ENCODE measurements around the gene SNCB.

The SNCB gene

GRCh38 chr5:176665517-176665916 is 35.2 kb upstream of the SNCB start:
- H3K4me3 ChIP-seq (ENCODE audit: low read depth, low read length), result no peak overlapping the region
- TF ChIP-seq CTCF (IDR thresholded peaks at IDR 0.05; ENCODE audit: borderline replicate concordance, insufficient read depth, low read depth, low read length), result no peak

- H3K4me3 ChIP-seq (ENCODE audit: low read depth, low read length), result no peak overlapping the region
- no peak for TF ChIP-seq CTCF (IDR thresholded peaks at IDR 0.05; ENCODE audit: borderline replicate concordance, insufficient read depth, low read depth, low read length)
Measured at GRCh38 chr5:176664886-176665285, 34.6 kb upstream of the SNCB start.

GRCh38 chr5:176664479-176664878 is 34.1 kb upstream of the SNCB start:
- TF ChIP-seq CTCF (IDR thresholded peaks at IDR 0.05; ENCODE audit: borderline replicate concordance, insufficient read depth, low read depth, low read length), result no peak
- H3K4me3 ChIP-seq (ENCODE audit: low read depth, low read length), result no peak overlapping the region

- H3K4me3 ChIP-seq (ENCODE audit: low read depth, low read length), result no peak overlapping the region
- TF ChIP-seq CTCF (IDR thresholded peaks at IDR 0.05; ENCODE audit: borderline replicate concordance, insufficient read depth, low read depth, low read length), result no peak
Measured at GRCh38 chr5:176663566-176663965, 33.2 kb upstream of the SNCB start.

- no peak overlapping the region for H3K4me3 ChIP-seq (ENCODE audit: low read depth, low read length)
- no peak for TF ChIP-seq CTCF (IDR thresholded peaks at IDR 0.05; ENCODE audit: borderline replicate concordance, insufficient read depth, low read depth, low read length)
Measured at GRCh38 chr5:176662371-176663333, 32.3 kb upstream of the SNCB start.

GRCh38 chr5:176661676-176662075 is 31.3 kb upstream of the SNCB start:
- TF ChIP-seq CTCF (IDR thresholded peaks at IDR 0.05; ENCODE audit: borderline replicate concordance, insufficient read depth, low read depth, low read length), result no peak
- no peak overlapping the region for H3K4me3 ChIP-seq (ENCODE audit: low read depth, low read length)
